ENCODE results near the gene PKDCC.

GRCh38 chr2:42061839-42062238 lies 14.0 kb downstream of the PKDCC start:
- TF ChIP-seq FOXM1 (IDR thresholded peaks at IDR 0.05; ENCODE audit: low read depth, low read length) (no peak), CTCF (IDR thresholded peaks at IDR 0.05 in 2 of 3, conservative IDR thresholded peaks at IDR 0.05 in 1 of 3; ENCODE audit: control insufficient read depth in 2 of 3, extremely low read depth in 1 of 3, insufficient read depth in 1 of 3, low read depth in 3 of 3, low read length in 3 of 3) (no peak), EP300 (IDR thresholded peaks at IDR 0.05; ENCODE audit: borderline replicate concordance in 1 of 2, control insufficient read depth in 1 of 2, low read depth in 2 of 2, low read length in 2 of 2) (no peak), BHLHE40 (IDR thresholded peaks at IDR 0.05; ENCODE audit: borderline replicate concordance in 1 of 2, low read depth in 2 of 2, low read length in 1 of 2) (no peak), POLR2A (IDR thresholded peaks at IDR 0.05; ENCODE audit: low read depth, low read length) (no peak)
